ENCODE measurements around the gene ZNF853. TPM values are rescaled to one million over a fixed set of nuclear protein-coding genes. Genes with fewer than 3 reads are reported as not detected.

Gene ZNF853
- polyA plus RNA-seq, 5 donors = 11.6 to 19.4 (median 12.6) TPM

GRCh38 chr7:6600093-6600492, 15.3 kb upstream of the ZNF853 start:
- DNase-seq = no peak

DNA sequence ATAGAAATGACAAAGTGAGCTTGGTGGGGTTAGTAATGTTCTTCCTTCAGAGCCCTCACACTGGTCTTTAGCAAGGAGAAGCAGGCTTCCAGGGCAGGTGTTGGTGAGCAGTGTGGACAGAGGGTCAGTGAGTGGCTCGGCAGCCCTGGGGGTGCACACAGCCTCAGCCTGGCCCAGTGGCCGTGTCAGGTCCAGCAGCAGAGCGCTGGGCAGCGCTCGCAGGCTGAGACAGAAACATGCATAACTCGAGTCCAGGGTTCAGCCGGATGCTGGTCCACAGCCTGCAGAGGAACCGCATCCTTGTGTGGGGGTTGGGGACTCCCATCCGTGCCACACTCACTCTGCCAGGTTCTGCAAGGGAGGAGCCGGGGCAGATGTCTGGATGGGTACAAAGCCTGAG, 11.0 kb upstream of the ZNF853 start:
- no peak for DNase-seq

- DNase-seq = no peak
Measured at GRCh38 chr7:6606866-6607583, 8.4 kb upstream of the ZNF853 start.

DNA sequence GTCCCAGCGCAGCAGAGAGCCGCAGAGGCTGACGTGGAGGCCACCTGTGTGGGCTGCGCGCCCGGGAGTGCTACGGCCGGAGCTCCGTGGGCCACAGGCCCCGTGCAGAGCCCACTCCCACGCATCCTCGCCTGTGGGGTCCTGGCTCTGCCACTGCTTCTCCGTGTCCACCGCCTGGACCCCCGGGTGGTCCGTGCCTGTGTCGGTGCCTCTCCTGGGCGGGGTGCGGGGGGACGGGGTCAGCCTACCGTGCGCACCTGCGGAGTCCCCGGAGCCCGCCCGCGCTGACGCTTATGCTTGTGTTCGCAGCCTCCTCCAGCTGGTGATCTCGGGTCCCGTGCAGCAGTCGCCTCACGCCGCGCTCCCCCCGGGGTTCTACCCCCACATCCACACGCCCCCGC, 7.8 kb upstream of the ZNF853 start:
- DNase-seq = no peak

DNA sequence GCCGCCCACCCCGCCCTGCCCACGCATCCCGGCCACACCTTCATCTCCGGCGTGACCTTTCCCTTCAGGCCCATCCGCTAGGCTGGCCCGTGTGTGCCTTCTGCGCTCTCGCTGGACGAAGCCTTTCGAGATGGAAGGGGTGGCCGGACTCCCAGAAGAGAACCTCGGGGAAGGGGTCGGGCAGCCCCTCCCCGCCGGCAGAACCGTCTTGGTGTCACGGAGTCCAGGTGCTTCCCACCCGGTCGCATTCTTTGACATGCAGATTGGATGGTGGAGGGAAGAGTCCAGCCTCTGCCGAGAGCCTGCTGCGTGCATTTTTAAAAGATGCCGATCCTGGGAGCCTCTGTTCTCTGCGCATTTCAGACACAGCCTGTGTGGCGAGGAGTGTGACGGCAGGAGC, 7.3 kb upstream of the ZNF853 start:
- DNase-seq = no peak

- no peak for DNase-seq
Measured at GRCh38 chr7:6608794-6609193, 6.6 kb upstream of the ZNF853 start.

- DNase-seq = no peak
Measured at GRCh38 chr7:6612819-6613218, 2.6 kb upstream of the ZNF853 start.

GRCh38 chr7:6613706-6614105, 1.7 kb upstream of the ZNF853 start:
- DNase-seq = no peak

DNA sequence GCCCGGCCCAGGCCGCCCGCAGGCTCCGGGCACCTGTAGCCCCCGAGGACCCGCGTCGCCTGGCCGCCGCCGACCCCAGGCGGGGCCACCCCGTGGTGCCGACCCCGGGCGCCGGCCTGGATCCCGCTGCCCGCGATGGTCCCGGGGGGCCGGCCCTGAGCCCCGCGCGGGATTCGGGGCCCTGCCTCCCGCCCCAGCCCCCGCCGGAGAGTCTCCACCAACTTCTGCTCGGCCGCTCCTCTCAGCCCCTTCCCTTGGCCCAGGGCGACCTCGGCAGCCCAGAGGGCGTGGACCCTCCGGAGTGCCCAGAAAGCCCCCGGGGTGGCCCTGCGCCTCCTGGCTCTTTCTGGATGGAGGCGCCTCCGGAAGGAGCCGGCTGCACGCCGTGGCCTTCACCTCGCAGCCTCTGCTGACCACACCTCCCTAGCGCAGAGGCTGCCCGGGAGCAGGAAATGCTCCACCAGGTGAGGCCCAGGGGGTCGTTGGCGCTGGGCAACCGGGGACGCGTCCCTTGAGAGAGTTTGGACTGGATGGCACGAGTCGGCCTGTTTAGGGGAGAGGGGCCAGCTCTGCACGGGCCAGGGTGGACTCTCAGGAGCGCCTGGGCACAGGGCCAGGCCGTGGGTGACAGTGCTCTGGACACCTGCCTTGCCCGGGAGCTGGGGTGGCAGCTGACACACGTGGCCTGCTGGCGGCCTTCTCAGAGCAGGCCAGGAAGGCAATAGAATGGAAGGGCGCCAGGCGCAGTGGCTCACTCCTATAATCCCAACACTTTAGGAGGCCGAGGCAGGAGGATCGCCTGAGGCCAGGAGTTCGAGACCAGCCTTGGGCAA, 529 bp downstream of the ZNF853 start:
- DNase-seq = peak in 1 of 2 donors; percentile 14

DNA sequence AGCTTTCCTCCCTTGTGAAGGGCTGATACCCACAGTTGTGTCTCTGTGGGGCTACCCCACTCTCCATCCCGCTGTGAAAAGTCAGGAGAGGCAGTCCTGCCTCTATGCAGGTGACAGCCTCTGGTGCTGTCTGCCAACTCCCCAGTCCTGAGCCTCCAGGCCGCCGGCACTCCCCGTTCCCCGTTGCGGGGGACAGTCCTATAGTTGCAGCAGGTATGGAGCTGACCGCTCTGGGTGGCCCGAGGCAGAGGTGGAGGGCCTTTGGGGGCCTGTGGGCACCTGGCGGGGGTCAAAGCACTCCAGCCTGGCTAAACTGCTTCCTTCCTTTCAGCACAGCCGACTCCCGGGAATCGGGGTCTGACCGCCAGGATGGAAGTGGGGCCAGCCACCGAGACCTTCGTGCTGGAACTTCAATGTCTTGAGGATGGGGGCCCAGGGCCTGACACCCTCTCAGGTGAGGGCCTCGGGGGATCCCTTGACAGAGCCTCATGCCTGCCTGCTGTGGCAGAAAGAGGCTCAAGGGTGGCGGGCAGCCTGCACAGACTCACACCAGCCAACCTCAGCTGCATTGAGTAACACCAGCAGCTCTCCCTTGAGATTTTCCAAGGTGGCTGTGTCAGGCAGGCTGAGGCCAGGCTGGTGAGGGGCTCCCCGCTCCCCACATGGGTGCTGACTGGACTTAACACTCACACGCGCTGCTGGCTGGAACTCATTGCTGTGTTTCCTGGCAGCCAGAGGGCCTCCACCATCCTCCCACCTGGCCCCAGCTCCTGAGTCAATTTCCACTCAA, 1.6 kb downstream of the ZNF853 start:
- DNase-seq = no peak

- no peak for DNase-seq
Measured at GRCh38 chr7:6618621-6619020, 3.2 kb downstream of the ZNF853 start.

GRCh38 chr7:6619961-6620360, 4.6 kb downstream of the ZNF853 start:
- DNase-seq = no peak

GRCh38 chr7:6621195-6622133, 6.1 kb downstream of the ZNF853 start:
- no peak for DNase-seq

DNA sequence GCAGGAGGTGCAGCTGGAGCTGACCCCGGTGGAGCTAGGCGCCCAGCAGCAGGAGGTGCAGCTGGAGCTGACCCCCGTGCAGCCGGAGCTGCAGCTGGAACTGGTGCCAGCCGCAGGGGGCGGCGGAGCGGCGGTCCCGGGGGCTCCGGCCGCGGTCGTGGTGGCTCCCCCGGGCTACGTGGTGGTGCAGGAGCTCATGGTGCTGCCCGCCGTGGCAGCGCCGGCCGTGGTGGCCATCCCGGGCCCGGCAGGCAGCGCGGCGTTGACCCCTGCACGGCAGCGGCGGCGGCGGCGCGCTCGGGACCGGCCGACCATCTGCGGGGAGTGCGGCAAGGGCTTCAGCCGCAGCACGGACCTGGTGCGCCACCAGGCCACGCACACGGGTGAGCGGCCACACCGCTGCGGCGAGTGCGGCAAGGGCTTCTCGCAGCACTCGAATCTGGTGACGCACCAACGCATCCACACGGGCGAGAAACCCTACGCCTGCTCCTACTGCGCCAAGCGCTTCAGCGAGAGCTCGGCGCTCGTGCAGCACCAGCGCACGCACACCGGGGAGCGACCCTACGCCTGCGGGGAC, 6.8 kb downstream of the ZNF853 start:
- no peak for DNase-seq

DNA sequence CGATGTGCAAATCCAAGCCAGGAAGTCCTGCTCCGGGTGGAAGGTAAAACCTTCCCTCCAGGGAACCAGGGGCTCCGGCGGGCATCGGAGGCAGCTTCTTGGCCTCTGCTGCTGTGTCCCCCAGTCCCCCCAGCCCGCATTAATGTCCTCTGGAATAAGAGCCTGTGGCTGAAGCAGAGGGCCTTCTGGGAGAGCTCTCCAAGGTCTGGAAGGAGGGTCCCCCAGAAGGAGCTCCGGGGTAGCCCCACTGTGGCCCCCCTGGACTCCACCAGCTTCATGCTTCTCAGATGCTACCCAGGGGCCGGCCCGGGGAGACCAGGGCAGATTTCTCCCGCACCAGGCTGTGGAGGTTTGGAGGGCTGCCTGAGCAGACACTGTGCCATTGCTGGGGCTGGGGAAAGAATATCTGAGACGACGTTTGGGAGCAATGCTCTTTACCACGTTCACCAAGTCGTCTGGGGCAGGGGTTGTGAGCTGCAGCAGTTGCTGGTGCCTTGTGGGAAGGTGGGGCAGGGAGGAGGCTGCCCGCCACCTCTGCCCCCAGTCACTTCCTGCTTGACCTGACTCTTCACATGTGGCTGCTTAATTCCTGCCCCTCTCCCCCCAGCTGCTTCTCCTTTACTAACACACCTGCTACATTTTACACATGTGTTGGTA, 8.3 kb downstream of the ZNF853 start:
- DNase-seq = no peak

- no peak for DNase-seq
Measured at GRCh38 chr7:6624246-6624611, 8.8 kb downstream of the ZNF853 start.

DNA sequence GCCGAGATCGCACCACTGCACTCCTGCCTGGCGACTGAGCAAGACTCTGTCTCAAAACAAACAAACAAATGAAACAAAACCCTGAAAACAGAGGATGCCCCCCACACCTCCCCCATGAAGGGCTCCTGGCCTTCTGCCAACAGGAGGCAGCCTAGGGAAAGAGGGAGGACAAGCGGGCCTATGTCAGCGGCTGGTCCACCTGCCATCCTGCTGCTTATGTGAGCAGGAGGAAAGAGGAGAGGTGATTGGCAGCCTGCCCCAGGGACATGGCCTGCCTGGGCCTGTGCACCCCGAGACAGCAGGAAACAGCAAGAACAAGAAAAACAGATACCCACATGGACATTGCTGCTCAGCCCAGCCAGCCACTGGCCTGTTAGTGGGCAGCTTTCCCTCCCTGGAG, 12.6 kb downstream of the ZNF853 start:
- DNase-seq = no peak

DNA sequence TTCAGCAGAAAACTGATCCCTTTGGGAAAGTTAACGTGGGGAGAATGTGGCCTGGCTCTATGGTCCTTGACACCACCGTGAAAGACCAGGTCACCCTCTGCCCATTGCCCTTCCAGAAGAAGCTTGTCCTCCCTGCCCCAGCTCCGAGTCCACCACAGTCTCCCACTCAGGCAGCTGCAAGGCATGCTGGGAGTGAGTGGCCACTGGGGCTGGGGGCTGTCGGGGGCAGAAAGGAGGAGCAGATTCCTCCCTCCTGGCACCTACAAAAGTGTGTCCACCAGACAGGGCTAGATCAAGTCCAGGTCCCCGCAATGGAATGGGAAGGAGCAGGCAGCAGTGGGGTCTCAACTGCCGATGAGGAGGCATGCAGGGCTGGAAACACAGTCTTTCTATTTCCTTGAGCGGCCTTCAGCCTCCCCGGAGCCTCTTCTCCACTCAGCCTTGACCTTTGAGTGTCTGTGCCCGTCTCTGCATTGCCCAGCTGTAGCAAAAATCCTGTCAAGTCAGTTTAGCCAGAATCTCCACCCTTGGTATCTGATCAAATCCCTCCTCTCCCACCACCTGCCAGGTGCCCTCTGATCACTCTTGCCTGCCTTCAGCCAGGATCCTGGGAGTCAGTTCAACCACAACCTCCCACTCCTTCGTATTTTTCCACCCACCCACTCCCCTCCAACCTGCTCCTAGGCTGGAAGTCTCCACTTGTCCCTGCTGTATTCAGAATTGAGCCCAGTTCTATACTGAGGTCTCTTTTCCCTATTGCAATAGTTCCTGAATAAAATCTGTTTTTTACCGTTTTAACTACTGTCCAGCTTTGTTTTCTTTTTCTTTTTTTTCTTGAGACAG, 14.8 kb downstream of the ZNF853 start:
- no peak for DNase-seq

GRCh38 chr7:6631605-6632004, 16.2 kb downstream of the ZNF853 start:
- no peak for DNase-seq

- no peak for DNase-seq
Measured at GRCh38 chr7:6634021-6634420, 18.6 kb downstream of the ZNF853 start.
